Parathyroid adenoma (tissue), 2 donors: ENCODE data around the gene EDIL3.

Experiments
- H2AFZ ChIP-seq: fragments of 300-600 bp; sonication (generic); one replicate; pipeline ENCODE4 v1.7.0; 2017; ENCODE audit warnings: antibody characterized with exemption, mild to moderate bottlenecking
- H3K27ac ChIP-seq: fragments of 300-600 bp; sonication (generic); one replicate; pipeline ENCODE4 v1.7.0; 2017
- H3K27me3 ChIP-seq: fragments of 300-600 bp; sonication (generic); one replicate; pipeline ENCODE4 v1.7.0; 2017; ENCODE audit warnings: low read length; ENCODE audit not compliant: control insufficient read depth, insufficient read depth
- H3K36me3 ChIP-seq: fragments of 300-600 bp; sonication (generic); one replicate; pipeline ENCODE4 v1.7.0; 2017; ENCODE audit warnings: low read length; ENCODE audit not compliant: control insufficient read depth, insufficient read depth
- H3K4me1 ChIP-seq: fragments of 300-600 bp; sonication (generic); one replicate; pipeline ENCODE4 v1.7.0; 2017; ENCODE audit warnings: control low read depth
- H3K4me2 ChIP-seq: fragments of 300-600 bp; sonication (generic); one replicate; pipeline ENCODE4 v1.7.0; 2017; ENCODE audit warnings: low read length
- H3K4me3 ChIP-seq: fragments of 300-600 bp; sonication (generic); one replicate; pipeline ENCODE4 v1.7.0; 2017; ENCODE audit warnings: low read depth, low read length
- H3K79me2 ChIP-seq: fragments of 300-600 bp; sonication (generic); one replicate; pipeline ENCODE4 v1.7.0; 2017; ENCODE audit warnings: control low read depth
- H3K9ac ChIP-seq: fragments of 300-600 bp; sonication (generic); one replicate; pipeline ENCODE4 v1.7.0; 2017; ENCODE audit warnings: mild to moderate bottlenecking
- H3K9me3 ChIP-seq: fragments of 300-600 bp; sonication (generic); one replicate; pipeline ENCODE4 v1.7.0; 2017; ENCODE audit warnings: low read length; ENCODE audit not compliant: control insufficient read depth
- CTCF ChIP-seq: fragments of 300-600 bp; sonication (generic); IDR thresholded peaks from one replicate; pipeline ENCODE4 v1.7.0; 2017; ENCODE audit warnings: antibody characterized with exemption, mild to moderate bottlenecking
- donor health status: primary hyperparathyroidism.

EDIL3 gene

DNA sequence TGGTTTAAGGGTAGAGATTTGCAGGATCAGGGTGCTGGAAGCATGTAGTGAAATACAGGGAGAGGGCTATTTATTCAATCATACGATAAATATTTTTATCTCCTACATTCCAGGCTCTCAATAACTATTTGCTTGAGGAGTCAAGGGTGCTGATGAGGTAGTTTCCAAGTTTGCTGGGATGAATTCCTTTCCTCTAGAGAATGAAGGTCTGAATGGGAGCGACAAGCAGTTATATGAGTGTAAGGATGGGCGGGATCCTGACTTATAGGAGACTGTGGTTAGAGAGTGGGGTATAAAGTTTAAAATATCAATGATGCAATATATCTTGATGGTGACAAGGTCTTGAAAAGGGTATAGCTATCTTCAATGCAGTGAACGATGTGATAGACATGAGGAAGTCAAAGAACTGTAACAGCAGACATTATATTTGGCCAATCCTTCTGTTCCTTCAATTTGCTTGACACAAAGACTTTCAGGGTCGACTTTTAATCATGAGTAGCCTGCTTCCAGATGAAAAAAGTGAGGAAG, 462.9 kb downstream of the EDIL3 start:
- Histone ChIP-seq H3K36me3 (no peaks in the 10 kb centered on the region), H2AFZ (no peak overlapping the region), H3K9me3 (no peaks in the 10 kb centered on the region), H3K4me1 (no peaks in the 10 kb centered on the region), H3K9ac (no peak overlapping the region), H3K79me2 (no peaks in the 10 kb centered on the region), H3K4me2 (no peak overlapping the region), H3K27me3 (no peaks in the 10 kb centered on the region), H3K27ac (no peak overlapping the region), H3K4me3 (no peak overlapping the region)
- TF ChIP-seq CTCF: no peak

DNA sequence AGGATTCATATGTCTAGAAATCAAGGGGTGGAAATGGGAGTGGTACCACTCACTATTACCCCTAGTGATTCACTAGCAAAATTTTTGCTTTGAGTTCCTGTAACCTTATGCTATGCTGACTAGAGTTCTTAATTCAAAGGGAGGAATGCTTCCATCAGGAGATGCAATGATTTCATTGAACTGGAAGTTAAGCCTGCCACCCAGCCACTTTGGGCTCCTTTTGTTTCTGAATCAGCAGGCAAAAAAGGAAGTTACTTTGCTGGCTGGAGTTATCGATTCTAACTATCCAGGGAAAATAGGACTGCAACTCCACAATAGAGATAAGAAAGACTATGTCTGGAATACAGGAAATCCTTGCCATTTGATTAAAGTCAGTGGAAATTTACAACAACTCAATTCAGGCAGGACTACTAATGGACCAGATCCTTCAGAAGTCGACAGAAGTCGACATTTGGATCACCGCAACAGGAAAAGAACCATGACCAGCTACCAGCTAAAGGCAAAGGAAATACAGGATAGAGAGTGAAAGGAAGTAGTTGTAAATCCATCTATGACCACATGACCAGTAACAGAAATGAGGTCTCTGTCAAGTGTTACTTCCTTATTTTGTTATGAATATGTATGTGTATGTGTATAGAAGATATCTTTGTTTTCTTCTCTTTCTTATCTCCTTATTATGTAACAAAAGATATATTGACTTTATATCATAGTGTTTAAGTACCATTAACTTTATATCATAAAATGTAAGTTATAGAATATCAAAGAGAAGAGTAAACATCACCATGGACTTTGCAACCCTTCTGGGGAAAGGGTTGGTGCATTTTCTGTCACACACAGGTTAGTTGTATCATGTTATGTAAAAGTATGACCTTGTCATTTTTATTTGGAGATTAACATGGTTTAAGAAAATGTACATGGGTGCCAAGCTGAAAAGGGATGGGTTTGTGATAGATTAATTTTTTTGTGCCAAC, 465.3 kb downstream of the EDIL3 start:
- H2AFZ ChIP-seq: no peak overlapping the region
- no peak for TF ChIP-seq CTCF
- H3K36me3 ChIP-seq: no peaks in the 10 kb centered on the region
- no peak overlapping the region for H3K9ac ChIP-seq
- H3K79me2 ChIP-seq: no peaks in the 10 kb centered on the region
- H3K9me3 ChIP-seq: no peaks in the 10 kb centered on the region
- H3K4me1 ChIP-seq: no peaks in the 10 kb centered on the region
- H3K4me2 ChIP-seq: no peak overlapping the region
- no peak overlapping the region for H3K27ac ChIP-seq
- no peak overlapping the region for H3K4me3 ChIP-seq
- H3K27me3 ChIP-seq: no peaks in the 10 kb centered on the region

DNA sequence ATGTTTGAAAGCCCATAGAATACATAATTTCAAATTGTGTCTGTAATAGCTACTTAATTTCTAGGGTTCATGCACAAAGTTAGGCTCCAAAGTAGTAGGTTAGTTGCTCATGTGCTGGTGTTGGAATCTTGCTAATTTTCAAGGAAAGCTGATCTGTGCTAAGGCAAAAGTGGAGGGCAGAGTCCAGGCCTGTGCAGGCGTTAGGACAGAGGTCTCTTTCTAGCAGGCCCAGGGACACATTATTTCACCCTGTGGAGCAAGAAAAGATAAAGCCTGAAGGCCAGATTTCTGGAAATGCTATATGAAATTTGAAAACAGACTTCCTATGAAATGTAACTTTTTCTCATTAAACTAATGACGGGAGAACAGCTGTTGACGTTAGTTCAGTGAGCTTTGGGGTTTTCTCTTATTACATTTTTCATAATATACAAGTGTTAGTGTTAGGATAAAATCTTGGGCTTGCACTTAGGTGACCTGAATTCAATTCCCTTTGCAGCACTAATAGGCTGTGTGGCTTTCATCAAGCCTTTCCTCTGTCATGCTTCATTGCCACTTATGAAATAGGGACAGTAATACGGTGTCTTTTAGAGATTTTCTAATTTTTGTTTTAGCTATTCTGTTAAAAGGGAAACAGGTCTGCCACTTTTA, 467.3 kb downstream of the EDIL3 start:
- Histone ChIP-seq H3K27me3 (no peaks in the 10 kb centered on the region), H3K4me1 (no peaks in the 10 kb centered on the region), H3K36me3 (no peaks in the 10 kb centered on the region), H3K4me3 (no peak overlapping the region), H3K9ac (no peak overlapping the region), H3K79me2 (no peaks in the 10 kb centered on the region), H3K4me2 (no peak overlapping the region), H3K27ac (no peak overlapping the region), H3K9me3 (no peaks in the 10 kb centered on the region), H2AFZ (no peak overlapping the region)
- no peak for TF ChIP-seq CTCF

DNA sequence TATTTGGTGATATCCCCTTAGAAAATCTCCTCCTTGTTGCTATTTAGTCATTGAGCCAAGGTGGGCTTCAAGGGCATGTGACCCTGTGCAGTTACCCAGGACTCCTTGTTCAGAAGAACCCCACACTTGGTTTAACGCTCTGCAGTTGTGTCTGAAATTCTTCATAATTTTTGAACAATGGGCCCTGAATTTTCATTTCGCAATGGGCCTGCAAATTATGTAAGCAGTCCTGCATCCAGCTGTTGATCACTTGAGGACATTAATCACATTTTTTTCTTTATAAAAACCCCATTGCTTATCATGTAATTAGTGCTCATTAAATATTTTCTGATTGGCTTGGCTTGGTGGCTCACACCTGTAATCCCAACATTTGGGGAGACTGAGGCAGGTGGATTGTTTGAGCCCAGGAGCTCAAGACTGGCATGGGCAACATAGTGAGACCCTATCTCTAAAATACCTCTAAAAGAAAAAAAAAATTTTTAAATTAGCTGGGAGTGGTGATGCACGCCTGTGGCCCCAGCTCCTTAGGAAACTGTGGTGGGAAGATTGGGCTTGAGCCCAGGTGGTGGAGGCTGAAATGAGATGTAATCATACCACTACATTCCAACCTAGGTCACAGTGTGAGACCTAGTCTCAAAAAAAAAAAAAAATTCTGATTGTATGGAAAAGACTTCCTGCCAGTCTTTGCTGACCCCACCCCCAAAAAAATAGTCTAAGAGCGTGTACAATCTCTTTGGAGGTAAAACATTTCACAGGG, 469.8 kb downstream of the EDIL3 start:
- no peaks in the 10 kb centered on the region for H3K27me3 ChIP-seq
- H2AFZ ChIP-seq: no peak overlapping the region
- no peak overlapping the region for H3K27ac ChIP-seq
- no peak overlapping the region for H3K4me2 ChIP-seq
- TF ChIP-seq CTCF: no peak
- no peak overlapping the region for H3K9ac ChIP-seq
- no peaks in the 10 kb centered on the region for H3K4me1 ChIP-seq
- no peaks in the 10 kb centered on the region for H3K79me2 ChIP-seq
- H3K9me3 ChIP-seq: no peaks in the 10 kb centered on the region
- H3K36me3 ChIP-seq: no peaks in the 10 kb centered on the region
- no peak overlapping the region for H3K4me3 ChIP-seq
